Rectal smooth muscle tissue (tissue), 1 donor: ENCODE data around the gene DYNLT1.

Experiments
- H3K27ac ChIP-seq: one replicate; pipeline ENCODE4 v1.7.0; 2013; ENCODE audit warnings: low read depth, low read length, inconsistent platforms
- H3K27me3 ChIP-seq: one replicate; pipeline ENCODE4 v1.7.0; 2013; ENCODE audit warnings: low read length; ENCODE audit not compliant: control insufficient read depth, insufficient read depth
- H3K36me3 ChIP-seq: one replicate; pipeline ENCODE4 v1.7.0; 2013; ENCODE audit warnings: low read length; ENCODE audit not compliant: control insufficient read depth, insufficient read depth
- H3K4me1 ChIP-seq: one replicate; pipeline ENCODE4 v1.7.0; 2013; ENCODE audit warnings: low read length; ENCODE audit not compliant: control insufficient read depth, insufficient read depth
- H3K4me3 ChIP-seq: one replicate; pipeline ENCODE4 v1.7.0; 2013; ENCODE audit warnings: low read length
- H3K9ac ChIP-seq: one replicate; pipeline ENCODE4 v1.7.0; 2013; ENCODE audit warnings: low read length

The DYNLT1 gene

GRCh38 chr6:158591134-158591809 is 53.3 kb downstream of the DYNLT1 start:
- Histone ChIP-seq H3K27ac (no peak overlapping the region), H3K27me3 (no peaks in the 10 kb centered on the region), H3K36me3 (peaks cover 19% of the 10 kb centered on the region), H3K4me3 (no peak overlapping the region), H3K4me1 (no peaks in the 10 kb centered on the region), H3K9ac (no peak overlapping the region)

- Histone ChIP-seq H3K9ac (no peak overlapping the region), H3K4me3 (no peak overlapping the region), H3K27ac (no peak overlapping the region), H3K36me3 (peaks cover 28% of the 10 kb centered on the region), H3K27me3 (no peaks in the 10 kb centered on the region), H3K4me1 (no peaks in the 10 kb centered on the region)
Measured at GRCh38 chr6:158589366-158589765, 55.2 kb downstream of the DYNLT1 start.

- Histone ChIP-seq H3K27me3 (no peaks in the 10 kb centered on the region), H3K9ac (no peak overlapping the region), H3K36me3 (peaks cover 29% of the 10 kb centered on the region), H3K27ac (no peak overlapping the region), H3K4me3 (no peak overlapping the region), H3K4me1 (no peaks in the 10 kb centered on the region)
Measured at GRCh38 chr6:158586652-158587051, 57.9 kb downstream of the DYNLT1 start.
